ENCODE measurements around the gene UBE3D. TPM values are rescaled to one million over a fixed set of nuclear protein-coding genes. Genes with fewer than 3 reads are reported as not detected.

Gene UBE3D
- total and polyA plus RNA-seq, 12 donors, result 1.9 to 4.6 (median 2.6) TPM

GRCh38 chr6:82878812-82879211, 186.8 kb downstream of the UBE3D start:
- DNase-seq (no peak), ATAC-seq (no peak)
- Histone ChIP-seq H3K4me1 (no peaks in the 10 kb centered on the region), H3K27ac (no peak overlapping the region), H3K4me3 (no peak overlapping the region), H3K27me3 (no peaks in the 10 kb centered on the region), H3K36me3 (no peaks in the 10 kb centered on the region), H3K9me3 (no peaks in the 10 kb centered on the region)
- intact Hi-C loops (cut with DNase I), result no loop called here
- no peak for TF ChIP-seq CTCF (IDR thresholded peaks at IDR 0.05)
- WGBS, 2 donors, result 48 to 57% methylated on average over 3 of the region's 3 CpGs

- Histone ChIP-seq H3K4me3 (no peak overlapping the region), H3K9me3 (no peaks in the 10 kb centered on the region), H3K27ac (no peak overlapping the region), H3K4me1 (no peaks in the 10 kb centered on the region), H3K36me3 (no peaks in the 10 kb centered on the region), H3K27me3 (no peaks in the 10 kb centered on the region)
- DNase-seq (no peak), ATAC-seq (no peak)
- WGBS, 2 donors, result 63 to 65% methylated on average over 4 of the region's 4 CpGs
- TF ChIP-seq CTCF (IDR thresholded peaks at IDR 0.05), result no peak
- intact Hi-C loops (cut with DNase I), result no loop called here
Observed at GRCh38 chr6:82877213-82878195, 188.1 kb downstream of the UBE3D start.

- intact Hi-C loops (cut with DNase I), result no loop called here
- DNase-seq (no peak), ATAC-seq (no peak)
- no peak overlapping the region for H3K4me3 ChIP-seq
- H3K27ac ChIP-seq, result no peak overlapping the region
- no peaks in the 10 kb centered on the region for H3K27me3 ChIP-seq
- WGBS, 2 donors, result 82 to 91% methylated on average over 4 of the region's 4 CpGs
- H3K4me1 ChIP-seq, result no peaks in the 10 kb centered on the region
- no peaks in the 10 kb centered on the region for H3K9me3 ChIP-seq
- no peak for TF ChIP-seq CTCF (IDR thresholded peaks at IDR 0.05)
- H3K36me3 ChIP-seq, result no peaks in the 10 kb centered on the region
Observed at GRCh38 chr6:82875573-82876185, 190.0 kb downstream of the UBE3D start.

GRCh38 chr6:82874867-82875266, 190.8 kb downstream of the UBE3D start:
- Histone ChIP-seq H3K4me3 (no peak overlapping the region), H3K4me1 (no peaks in the 10 kb centered on the region), H3K27ac (no peak overlapping the region), H3K9me3 (no peaks in the 10 kb centered on the region), H3K27me3 (no peaks in the 10 kb centered on the region), H3K36me3 (no peaks in the 10 kb centered on the region)
- intact Hi-C loops (cut with DNase I), result no loop called here
- no peak for DNase-seq
- no peak for TF ChIP-seq CTCF (IDR thresholded peaks at IDR 0.05)
- no peak for ATAC-seq
- 78 to 82% methylated on average over 3 of the region's 3 CpGs for WGBS, 2 donors
